ENCODE data around the gene MEX3A.

MEX3A gene

DNA sequence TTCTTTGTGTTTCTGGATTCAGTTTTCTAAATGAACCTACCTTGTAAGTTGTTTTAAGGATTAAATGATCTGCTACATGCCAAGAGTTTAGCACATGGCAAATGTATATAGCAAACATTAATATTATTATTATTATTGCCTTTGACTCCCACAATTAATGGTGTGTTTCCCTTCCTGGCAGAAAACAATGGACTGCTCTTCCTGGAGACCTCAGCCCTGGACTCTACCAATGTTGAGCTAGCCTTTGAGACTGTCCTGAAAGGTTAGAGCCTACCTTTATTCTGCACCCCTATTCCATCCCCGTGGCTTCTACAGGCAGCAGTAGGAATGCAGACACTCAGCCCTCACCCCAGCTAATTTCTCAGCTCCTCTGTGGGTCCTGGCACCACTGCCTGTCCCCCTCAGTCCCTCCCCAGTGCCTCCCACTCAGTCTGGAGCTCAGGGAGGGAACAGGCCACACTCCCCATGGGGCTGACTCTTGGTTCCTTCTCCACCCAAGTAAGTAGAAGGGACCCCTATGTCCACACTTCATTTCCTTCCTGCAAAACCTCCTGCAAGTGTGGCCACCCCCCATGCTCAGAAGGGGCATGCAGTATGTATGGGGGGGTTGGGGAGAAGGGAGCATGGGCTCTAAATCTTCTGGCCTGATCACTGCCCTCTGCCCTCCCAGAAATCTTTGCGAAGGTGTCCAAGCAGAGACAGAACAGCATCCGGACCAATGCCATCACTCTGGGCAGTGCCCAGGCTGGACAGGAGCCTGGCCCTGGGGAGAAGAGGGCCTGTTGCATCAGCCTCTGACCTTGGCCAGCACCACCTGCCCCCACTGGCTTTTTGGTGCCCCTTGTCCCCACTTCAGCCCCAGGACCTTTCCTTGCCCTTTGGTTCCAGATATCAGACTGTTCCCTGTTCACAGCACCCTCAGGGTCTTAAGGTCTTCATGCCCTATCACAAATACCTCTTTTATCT, 12.5 kb downstream of the MEX3A start:
- DNase-seq (ENCODE audit: insufficient read length, low spot score) (no peak), FAIRE-seq (no peak)
- no peak for TF ChIP-seq CTCF (IDR thresholded peaks at IDR 0.05; ENCODE audit: insufficient read depth, missing control alignments)

DNA sequence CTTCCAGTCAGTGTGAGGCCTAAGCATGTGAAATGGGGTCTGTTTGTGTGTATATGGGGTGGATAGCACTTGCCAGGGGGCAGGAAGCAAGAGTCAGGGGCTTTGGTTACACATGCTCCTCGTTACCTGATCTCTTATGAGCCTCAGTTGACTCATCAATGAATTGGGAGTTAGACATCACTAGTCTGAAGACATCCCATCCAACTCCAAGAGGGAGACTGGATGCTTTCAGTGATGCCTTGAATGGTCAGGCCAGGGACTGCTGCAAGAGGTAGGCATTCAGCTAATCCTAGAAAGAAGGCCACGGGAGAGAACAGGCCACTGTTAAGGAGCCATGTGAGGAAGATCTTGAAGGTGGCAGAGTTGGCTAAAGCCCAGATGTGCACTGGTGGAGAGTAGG, 15.0 kb downstream of the MEX3A start:
- no peak for TF ChIP-seq CTCF (IDR thresholded peaks at IDR 0.05; ENCODE audit: insufficient read depth, missing control alignments)
- FAIRE-seq (no peak), DNase-seq (ENCODE audit: insufficient read length, low spot score) (no peak)

DNA sequence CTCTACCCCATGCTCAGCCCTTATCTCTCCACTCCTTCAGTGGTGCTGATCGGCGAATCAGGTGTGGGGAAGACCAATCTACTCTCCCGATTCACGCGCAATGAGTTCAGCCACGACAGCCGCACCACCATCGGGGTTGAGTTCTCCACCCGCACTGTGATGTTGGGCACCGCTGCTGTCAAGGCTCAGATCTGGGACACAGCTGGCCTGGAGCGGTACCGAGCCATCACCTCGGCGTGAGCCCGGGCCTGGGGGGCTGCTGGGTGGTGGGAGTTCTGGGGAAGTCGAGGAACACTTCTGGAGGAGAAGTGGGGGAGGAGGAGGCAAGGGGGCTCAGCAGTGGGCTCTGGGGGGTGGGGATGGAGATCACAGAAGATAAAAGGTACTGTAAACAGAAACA, 16.4 kb downstream of the MEX3A start:
- FAIRE-seq = no peak
- TF ChIP-seq CTCF (IDR thresholded peaks at IDR 0.05; ENCODE audit: insufficient read depth, missing control alignments) = no peak
- no peak for DNase-seq (ENCODE audit: insufficient read length, low spot score)

GRCh38 chr1:156065212-156065611, 17.1 kb downstream of the MEX3A start:
- DNase-seq (ENCODE audit: insufficient read length, low spot score) = no peak
- no peak for FAIRE-seq
- TF ChIP-seq CTCF (IDR thresholded peaks at IDR 0.05; ENCODE audit: insufficient read depth, missing control alignments) = no peak

DNA sequence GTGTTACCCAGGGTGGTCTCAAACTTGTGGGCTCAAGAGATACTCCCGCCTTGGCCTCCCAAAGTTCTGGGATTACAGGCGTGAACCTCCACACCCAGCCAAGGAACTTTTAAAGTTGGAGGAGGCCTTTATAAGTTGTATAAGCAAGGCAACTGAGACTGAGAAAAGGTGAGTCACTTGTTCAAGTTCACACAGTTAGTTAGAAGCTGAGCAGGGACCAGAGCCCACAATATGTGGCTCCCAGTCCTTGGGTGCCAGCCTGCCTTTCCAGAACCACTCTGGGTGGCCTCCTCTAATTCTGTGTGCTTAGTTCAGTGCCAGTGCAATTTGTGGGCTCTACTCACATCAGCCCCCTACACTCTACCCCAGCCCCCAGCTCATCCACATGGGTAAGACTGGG, 17.6 kb downstream of the MEX3A start:
- TF ChIP-seq CTCF (IDR thresholded peaks at IDR 0.05; ENCODE audit: insufficient read depth, missing control alignments) = no peak
- DNase-seq (ENCODE audit: insufficient read length, low spot score) = no peak
- no peak for FAIRE-seq

DNA sequence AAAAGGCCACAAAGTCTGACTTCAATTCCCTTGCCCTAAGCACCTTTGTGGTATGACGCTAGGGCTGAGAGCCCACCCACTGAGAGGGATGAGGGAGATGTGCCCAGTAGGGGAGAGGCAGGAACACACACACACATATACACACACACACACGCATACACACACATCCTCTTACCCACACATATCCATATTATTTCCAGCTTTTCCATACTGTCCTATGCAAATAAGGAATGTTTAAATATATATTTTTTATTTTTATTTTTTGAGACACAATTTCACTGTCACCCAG, 18.3 kb downstream of the MEX3A start:
- DNase-seq (ENCODE audit: insufficient read length, low spot score) = no peak
- no peak for TF ChIP-seq CTCF (IDR thresholded peaks at IDR 0.05; ENCODE audit: insufficient read depth, missing control alignments)
- FAIRE-seq = no peak

DNA sequence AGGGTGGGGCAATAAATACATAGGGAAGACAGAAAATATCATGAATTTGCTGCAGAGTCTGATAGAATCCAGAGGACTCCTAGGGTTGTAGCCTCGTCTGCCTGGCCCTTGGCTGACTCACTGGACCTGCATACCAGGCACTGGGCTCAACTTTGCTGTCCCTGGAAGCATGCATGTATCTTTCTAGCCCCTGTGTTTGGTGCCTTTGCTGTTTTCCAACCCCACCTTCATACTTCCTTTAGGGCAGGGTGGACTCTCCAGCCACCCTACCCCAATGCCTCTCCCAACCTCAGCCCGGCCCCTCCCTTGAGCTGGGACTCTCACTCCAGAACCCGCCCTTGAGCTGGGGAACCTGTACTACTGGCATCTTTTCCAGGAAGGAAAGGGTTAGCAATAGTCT, 20.1 kb downstream of the MEX3A start:
- TF ChIP-seq CTCF (IDR thresholded peaks at IDR 0.05; ENCODE audit: insufficient read depth, missing control alignments) = no peak
- FAIRE-seq (no peak), DNase-seq (ENCODE audit: insufficient read length, low spot score) (no peak)
